ENCODE measurements around the gene ZFYVE28. TPM values are rescaled to one million over a fixed set of nuclear protein-coding genes. Genes with fewer than 3 reads are reported as not detected.

The ZFYVE28 gene
- total RNA-seq, 4 donors from 2014 or later, result 8.5 to 15.0 (median 11.7) TPM

GRCh38 chr4:2271279-2272025 lies 147.0 kb downstream of the ZFYVE28 start:
- no peak for TF ChIP-seq CTCF (IDR thresholded peaks at IDR 0.05; ENCODE audit: low read depth)

GRCh38 chr4:2270341-2271165 lies 147.9 kb downstream of the ZFYVE28 start:
- no peak for TF ChIP-seq CTCF (IDR thresholded peaks at IDR 0.05; ENCODE audit: low read depth)

GRCh38 chr4:2269618-2270163 lies 148.8 kb downstream of the ZFYVE28 start:
- TF ChIP-seq CTCF (IDR thresholded peaks at IDR 0.05; ENCODE audit: low read depth), result no peak

- TF ChIP-seq CTCF (IDR thresholded peaks at IDR 0.05; ENCODE audit: low read depth), result no peak
Measured at GRCh38 chr4:2269206-2269531, 149.3 kb downstream of the ZFYVE28 start.

GRCh38 chr4:2268357-2269205 lies 149.9 kb downstream of the ZFYVE28 start:
- no peak for TF ChIP-seq CTCF (IDR thresholded peaks at IDR 0.05; ENCODE audit: low read depth)

- no peak for TF ChIP-seq CTCF (IDR thresholded peaks at IDR 0.05; ENCODE audit: low read depth)
Measured at GRCh38 chr4:2267841-2268240, 150.6 kb downstream of the ZFYVE28 start.
